HG03442 (cell line): ENCODE results near the gene DHRSX.
"Not testable (repeated sequence)": the region's sequence is repeated elsewhere in the genome, so short reads cannot be mapped to it uniquely, and the experiment has no call there.

Experiments
- ATAC-seq: cut with Tn5 transposase; IDR thresholded peaks from one replicate; pipeline ENCODE4 v1.9.1; 2021; ENCODE audit warnings: mild to moderate bottlenecking, moderate library complexity; ENCODE audit not compliant: unreplicated experiment

DHRSX gene

DNA sequence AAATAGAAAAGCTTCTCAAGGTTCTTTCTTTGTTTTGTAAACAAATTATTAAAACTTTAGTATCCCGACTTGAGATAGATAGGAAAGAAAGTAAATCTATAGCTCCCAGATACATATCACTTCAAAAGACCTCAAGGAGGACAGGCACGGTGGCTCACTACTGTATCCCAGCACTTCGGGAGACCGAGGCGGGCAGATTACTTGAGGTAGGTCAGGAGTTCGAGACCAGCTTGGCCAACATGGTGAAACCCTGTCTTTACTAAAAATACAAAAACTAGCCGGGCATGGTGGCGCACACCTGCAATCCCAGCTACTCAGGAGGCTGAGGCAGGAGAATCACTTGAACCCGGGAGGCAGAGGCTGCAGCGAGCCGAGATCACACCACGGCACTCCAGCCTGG, 260.0 kb downstream of the DHRSX start:
- not testable (repeated sequence) for ATAC-seq

- no peak for ATAC-seq
Observed at GRCh38 chrX:2237976-2238375, 262.8 kb downstream of the DHRSX start.

DNA sequence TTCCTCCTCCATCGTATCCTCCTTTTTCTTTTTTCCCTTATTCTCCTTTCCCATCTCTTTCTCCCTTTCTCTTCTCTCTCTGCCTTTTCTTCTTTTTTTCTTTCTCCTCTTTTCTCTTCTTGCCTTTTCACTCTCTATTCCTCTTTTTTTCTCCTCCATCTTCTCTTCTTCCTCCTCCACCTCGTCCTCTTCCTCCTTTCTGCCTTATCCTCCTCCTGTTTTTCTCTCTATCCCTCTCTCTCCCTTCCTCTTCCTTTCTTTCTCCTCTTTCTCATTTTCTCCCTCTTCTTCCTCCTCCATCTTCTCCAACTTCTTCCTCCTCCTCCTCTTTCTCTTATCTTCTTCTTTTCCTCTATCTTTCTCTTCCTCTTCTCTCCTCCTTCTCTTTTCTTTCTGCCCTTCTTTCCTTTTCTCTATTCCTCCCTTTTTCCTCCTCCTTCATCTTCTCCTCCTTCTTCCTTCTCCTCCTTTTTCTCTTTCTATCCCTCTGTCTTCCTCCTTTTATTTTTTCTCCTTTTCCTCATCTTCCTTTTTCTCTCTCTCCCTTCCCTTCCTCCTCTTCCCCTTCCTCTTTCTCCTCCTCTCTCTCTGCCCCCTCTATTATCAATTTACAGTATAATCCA, 269.1 kb downstream of the DHRSX start:
- ATAC-seq = no peak

DNA sequence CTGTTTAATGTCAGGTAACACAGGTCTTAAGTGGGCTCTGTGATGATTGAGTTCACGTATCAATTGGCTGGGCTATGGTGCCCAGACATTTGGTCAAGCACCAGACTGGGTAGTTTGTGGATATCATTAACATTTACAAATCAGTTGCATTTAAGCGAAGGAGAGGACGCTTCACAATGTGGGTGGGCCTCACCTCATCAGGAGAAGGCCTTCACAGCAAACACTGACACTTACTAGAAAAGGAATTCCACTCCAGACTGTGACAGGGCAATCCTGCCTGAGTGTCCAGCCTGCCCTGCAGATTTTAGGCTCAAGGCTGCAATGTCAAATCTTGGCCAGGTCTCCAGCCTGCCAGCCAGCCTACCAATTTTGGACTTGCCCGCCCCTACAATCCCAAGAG, 270.3 kb downstream of the DHRSX start:
- ATAC-seq = no peak

DNA sequence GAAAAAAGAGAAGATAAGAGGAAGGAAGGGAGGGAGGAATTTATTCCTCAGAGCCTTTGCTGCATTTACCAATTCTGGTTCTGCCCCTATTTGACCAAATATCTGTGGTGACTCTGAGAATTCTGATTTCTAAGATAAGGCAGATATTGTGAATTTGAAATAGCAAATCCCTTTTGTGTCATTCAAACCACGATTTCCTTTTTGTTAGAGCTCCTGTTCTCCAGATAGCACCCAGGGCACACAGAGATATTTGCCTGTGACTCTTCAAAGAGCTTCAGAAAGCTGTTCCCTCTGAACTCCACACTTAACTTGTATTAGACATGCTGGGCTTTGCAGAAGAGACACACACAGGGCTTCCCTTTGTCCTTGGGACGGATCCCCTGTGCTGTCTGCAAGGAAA, 272.2 kb downstream of the DHRSX start:
- no peak for ATAC-seq

DNA sequence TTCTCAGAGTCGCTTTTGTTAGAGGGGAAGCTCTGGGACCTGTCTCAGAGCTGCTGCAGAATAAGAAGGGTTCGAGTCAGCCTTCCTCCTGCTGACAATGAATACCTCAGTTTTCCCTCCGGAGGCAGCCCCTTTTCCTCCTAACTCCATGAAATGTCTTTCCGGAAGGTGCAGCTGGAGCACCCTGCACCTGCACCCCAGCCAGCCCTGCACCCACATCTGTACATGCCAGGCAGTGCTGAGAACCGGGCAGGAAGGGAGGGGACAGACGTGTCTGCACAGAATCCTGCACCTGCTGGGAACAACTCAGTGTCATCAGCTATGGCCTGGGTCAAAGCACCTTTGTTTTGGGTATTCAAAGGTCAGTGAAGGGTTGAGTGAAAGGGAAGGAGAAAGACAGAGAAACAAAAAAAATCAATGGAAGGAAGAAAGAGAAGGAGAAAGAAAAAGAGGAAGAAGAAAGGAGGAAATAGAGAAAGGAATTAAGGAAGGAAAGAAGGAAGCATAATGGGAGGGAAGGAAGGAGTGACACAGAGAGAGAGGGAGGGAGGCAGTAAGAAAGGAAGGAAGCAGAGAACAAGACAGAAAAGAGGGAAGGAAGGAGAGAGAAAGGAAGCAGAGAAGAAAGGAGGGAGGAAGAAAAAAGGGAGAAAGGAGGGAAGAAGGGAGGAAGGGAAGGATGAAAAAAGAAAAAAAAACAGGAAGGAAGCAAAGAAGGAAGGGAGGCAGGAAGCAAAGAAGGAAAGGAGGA, 273.7 kb downstream of the DHRSX start:
- no peak for ATAC-seq

- no peak for ATAC-seq
Observed at GRCh38 chrX:2226182-2226581, 274.6 kb downstream of the DHRSX start.

DNA sequence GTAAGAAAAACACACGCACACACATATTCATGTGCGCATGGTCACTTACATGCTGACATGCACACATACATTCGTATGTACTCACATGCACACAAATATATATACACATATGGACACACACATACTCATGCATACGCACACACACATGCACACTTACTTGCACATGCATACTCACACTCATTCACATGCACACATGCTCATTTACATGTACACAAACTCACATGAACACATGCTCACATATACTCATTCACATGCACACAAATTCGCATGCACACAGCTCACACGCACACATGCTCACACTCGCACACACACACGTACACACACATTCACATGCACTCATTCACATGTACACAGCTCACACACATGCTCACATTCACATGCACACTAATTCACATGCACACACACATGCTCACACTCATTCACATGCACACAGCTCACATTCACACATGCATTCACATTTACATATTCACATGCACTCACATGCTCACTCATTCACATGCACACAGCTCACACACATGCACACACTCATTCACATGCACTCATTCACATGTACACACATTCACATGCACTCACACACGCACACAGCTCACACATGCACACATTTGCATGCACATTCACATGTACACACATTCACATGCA, 276.1 kb downstream of the DHRSX start:
- ATAC-seq = no peak

DNA sequence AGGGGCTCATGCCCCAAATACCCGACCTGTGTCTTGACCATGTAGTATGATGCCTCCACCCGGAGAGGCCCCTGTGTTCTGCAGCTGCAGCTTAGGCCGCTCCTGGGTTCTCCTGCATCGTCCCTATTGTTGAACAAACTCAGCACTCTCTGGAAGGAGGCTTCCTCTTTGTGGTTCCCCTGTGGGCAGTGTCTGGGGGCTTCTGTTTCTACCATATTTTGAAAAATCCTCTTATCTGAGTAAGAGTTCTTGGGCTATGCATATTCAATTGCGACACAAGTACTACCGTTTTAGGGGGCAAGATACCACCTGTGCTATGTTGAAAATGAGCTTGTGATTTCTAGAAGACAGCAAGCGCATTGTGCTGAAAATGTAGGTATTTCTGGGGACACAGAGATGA, 276.6 kb downstream of the DHRSX start:
- no peak for ATAC-seq

DNA sequence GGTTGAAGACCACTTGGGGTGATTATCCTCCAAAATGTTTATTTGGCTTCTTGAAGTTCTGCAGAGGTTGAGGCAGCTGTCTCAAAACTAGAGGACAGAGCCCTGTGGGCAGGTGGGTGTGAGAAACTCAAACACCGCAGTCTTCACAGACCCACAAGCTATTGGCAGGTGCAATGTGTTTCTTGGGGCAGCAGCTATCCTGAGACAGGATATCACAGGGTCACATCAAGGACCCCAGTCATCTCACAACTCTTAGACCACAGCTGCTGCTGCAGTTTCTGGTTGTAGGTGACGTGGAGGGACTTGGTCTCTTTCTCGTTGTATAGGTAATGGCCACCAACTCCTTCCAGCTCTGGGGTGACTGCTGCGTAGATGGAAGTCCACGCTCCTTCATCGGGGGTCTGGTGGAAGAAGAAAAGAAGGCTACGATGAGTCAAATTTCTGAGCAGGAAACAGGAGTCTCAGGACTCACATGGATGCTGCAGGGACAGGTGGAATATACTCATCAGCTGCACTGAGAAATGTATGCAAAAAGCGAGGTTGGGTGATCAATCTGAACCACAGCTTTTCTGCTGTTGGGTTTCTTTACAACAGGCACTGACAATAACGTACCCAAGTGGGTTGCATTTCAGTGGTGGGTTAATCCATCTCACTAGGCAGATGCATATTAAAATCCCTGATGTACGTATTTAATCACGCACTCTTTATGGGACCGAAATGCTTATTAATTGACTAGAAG, 279.8 kb downstream of the DHRSX start:
- ATAC-seq = no peak

DNA sequence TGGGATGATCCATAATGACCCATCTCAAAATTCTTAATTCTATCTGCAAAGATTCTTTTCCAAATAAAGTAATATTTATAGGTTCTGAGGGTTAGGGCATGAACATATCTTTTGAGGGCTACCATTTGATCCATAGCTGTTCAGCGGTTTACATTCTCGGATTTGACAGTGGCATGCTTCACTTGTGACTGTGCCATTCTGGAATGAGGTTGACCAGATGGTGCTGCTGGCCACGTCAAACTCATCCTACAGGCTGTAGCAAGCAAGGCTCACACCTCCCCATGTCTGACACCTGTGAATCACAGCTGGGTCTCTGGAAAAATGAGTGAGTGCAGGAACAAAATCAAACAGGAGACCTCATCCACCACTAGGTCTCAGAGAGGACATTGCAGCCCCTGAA, 280.5 kb downstream of the DHRSX start:
- ATAC-seq = no peak

GRCh38 chrX:2214138-2214823, 286.5 kb downstream of the DHRSX start:
- not testable (repeated sequence) for ATAC-seq

- ATAC-seq = not testable (repeated sequence)
Observed at GRCh38 chrX:2211667-2212066, 289.1 kb downstream of the DHRSX start.

DNA sequence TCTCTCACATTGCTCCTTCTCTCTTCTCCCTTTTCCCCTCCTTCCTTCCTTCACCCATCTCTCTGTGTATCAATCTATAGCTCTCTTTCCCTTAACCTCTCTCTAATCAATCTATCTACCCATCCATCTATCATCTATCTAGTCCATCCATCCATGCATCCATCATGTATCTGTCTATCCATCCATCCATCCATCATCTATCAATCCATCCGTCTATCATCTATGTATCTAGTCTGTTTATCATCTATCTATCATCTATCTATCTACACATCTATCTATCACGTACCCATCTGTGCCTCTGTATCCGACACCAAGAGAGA, 307.5 kb downstream of the DHRSX start:
- ATAC-seq = no peak

GRCh38 chrX:2192584-2193272, 308.0 kb downstream of the DHRSX start:
- no peak for ATAC-seq

DNA sequence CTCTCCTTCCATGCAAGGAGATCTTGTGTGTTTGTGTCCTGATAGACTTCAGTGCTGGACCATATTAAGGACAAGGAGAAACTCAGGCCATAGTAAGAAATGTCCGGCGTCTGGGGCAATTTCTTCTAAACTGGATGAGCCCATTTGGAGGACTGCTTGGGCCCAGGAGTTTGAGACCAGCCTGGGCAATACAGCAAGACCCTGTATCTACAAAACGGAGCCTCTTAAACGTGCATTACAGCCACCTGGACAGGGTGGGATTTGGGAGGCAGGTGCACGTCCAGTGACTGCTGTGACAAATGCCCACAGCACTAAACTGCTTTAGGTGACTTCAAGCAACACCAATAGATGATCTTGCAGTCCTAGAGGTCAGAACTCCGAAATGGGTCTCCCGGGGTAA, 311.9 kb downstream of the DHRSX start:
- no peak for ATAC-seq

DNA sequence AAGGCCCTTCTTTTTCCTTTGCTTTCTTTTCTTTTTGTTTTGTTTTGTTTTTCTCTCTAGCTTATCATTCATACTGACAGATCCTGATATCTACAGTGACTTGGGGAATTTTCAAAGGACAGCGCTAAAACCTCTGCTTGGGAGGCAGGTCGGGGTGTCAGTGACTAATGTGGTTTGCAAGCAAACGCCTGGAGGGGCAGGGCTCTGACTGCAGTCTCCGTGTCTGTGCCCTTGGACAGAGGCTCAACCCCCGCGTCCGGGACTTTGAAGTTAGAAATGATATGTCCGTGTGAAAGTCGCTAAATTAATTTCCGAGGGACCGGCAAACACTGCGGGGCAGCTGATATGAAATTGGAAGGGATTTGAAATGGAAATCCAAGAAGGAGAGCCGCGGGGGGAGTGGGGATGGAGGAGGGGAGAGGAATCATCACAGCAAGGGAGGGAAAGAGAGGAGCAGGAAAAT, 312.4 kb downstream of the DHRSX start:
- no peak for ATAC-seq

GRCh38 chrX:2187352-2188115, 313.2 kb downstream of the DHRSX start:
- ATAC-seq = no peak

DNA sequence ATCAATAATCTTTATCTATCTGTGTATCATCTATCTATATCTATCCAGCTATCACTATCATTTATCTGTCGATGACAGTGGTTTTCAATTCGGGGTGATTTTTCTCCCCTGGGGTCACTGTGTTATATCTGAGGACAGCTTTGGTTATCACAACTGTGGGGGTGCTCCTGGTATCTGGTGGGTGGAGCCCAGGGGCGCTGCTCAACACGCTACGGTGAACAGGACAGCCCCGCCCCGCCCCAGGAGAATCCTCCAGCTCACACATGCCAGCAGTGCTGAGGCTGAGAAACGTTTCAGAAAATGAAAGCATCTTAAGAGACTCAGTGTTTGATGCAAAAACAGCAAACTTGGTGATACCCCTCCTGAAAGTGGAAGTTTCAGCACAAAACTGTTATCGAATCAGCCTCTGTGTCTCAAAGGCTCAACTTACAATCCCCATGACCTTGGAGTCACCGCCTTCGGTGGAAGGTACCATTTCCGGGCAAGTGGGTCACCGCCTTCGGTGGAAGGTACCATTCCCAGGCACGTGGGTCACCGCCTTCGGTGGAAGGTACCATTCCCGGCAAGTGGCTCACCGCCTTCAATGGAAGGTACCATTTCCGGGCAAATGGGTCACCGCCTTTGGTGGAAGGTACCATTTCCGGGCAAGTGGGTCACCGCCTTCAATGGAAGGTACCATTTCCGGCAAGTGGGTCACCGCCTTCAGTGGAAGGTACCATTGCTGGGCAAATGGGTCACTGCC, 315.3 kb downstream of the DHRSX start:
- no peak for ATAC-seq
